HL-60 (cell line): ENCODE data around the gene FAM234B.

Experiments
- DNase-seq, 2 experiments: peaks; one replicate each; pipeline ENCODE4 v3.0.0-alpha.2; 2010 to 2020; ENCODE audit warnings: low read depth in 1 of 2, low spot score in 1 of 2
- H3K27ac ChIP-seq: fragments of 250-450 bp; sonication (Bioruptor Pico); replicated peaks from 2 replicates; pipeline ENCODE4 v1.5.1; 2020; ENCODE audit warnings: mild to moderate bottlenecking, moderate library complexity
- H3K27me3 ChIP-seq: fragments of 250-450 bp; sonication (Bioruptor Pico); 2 replicates; pipeline ENCODE4 v1.5.1; 2021; ENCODE audit warnings: mild to moderate bottlenecking, moderate library complexity; ENCODE audit not compliant: insufficient read depth, poor library complexity, severe bottlenecking
- H3K4me3 ChIP-seq: replicated peaks from 2 replicates; pipeline ENCODE4 v1.5.1; 2011; ENCODE audit warnings: mild to moderate bottlenecking, control low read depth, low read length; ENCODE audit not compliant: insufficient read depth
- CTCF ChIP-seq: IDR thresholded peaks from one replicate; pipeline ENCODE4 v1.5.1; 2011; ENCODE audit warnings: low read length, control low read depth, inconsistent platforms; ENCODE audit not compliant: insufficient read depth
- GABPA ChIP-seq: IDR thresholded peaks from 2 replicates; pipeline ENCODE4 v1.6.1; 2012; ENCODE audit warnings: low read depth
- POLR2AphosphoS5 ChIP-seq: IDR thresholded peaks from 2 replicates; pipeline ENCODE4 v1.6.1; 2012; ENCODE audit warnings: low read depth
- REST ChIP-seq: IDR thresholded peaks from 2 replicates; pipeline ENCODE4 v1.6.1; 2012; ENCODE audit warnings: low read depth; ENCODE audit not compliant: insufficient replicate concordance
- SPI1 ChIP-seq: IDR thresholded peaks from 2 replicates; pipeline ENCODE4 v1.6.1; 2012; ENCODE audit warnings: low read depth, mild to moderate bottlenecking, borderline replicate concordance

The FAM234B gene

GRCh38 chr12:13128291-13128965 lies 84.2 kb downstream of the FAM234B start:
- DNase-seq, result no peak
- Histone ChIP-seq H3K27me3 (no peaks in the 10 kb centered on the region), H3K27ac (no peak overlapping the region), H3K4me3 (no peak overlapping the region)
- TF ChIP-seq REST (no peak), POLR2AphosphoS5 (no peak), SPI1 (no peak), CTCF (no peak), GABPA (no peak)

GRCh38 chr12:13130981-13131380 lies 86.8 kb downstream of the FAM234B start:
- DNase-seq, result no peak
- Histone ChIP-seq H3K4me3 (no peak overlapping the region), H3K27ac (no peak overlapping the region), H3K27me3 (no peaks in the 10 kb centered on the region)
- TF ChIP-seq REST, result no peak
- TF ChIP-seq CTCF, result no peak
- TF ChIP-seq SPI1, result no peak
- TF ChIP-seq POLR2AphosphoS5, result no peak
- TF ChIP-seq GABPA, result no peak
